Measurements from ENCODE around the gene NISCH.

The NISCH gene

DNA sequence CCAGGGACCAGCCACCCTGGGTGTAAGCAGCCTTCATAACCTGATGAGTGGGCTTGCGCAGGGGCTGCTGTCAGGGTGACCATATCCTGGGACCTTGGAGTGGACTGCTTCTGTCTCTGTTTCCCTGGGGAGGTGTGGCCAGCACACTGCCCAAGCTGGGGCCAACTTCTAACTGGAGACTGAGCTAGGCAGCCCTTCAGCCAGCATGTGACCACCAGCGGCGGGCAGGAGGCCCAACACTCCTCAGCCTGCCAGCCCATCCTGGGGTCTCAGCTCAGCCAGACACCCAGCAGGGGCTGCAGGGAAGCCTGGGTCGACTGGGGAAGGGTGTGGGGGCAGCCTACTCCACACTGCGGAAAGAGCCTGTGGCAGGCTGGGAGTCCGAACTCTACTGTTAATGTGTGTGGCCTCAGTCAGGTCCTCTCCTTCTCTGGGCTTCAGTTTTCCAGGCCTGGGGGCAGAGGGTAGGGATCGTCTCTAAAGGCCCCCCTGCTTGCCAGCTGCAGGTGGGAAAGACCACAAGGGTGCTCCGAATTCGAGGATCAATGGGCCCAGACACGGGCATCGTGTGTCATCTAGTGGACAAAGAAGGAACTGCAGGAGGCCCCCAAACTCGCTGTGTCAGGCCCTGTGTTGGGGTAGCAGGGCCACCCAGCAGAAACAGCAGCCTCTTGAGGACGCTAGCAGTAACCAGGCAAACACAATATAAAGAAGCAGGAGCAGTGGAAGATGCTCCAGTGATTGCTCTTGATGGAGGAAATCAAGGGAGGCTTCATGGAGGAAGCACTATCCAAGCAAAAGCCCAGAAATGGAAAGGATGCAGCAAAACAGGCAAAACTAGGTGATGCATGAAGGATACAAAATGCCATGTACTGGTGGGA, 8.5 kb upstream of the NISCH start:
- in situ Hi-C loops (cut with HindIII; ENCODE audit: low sequenced_read_pairs), result no loop called here

DNA sequence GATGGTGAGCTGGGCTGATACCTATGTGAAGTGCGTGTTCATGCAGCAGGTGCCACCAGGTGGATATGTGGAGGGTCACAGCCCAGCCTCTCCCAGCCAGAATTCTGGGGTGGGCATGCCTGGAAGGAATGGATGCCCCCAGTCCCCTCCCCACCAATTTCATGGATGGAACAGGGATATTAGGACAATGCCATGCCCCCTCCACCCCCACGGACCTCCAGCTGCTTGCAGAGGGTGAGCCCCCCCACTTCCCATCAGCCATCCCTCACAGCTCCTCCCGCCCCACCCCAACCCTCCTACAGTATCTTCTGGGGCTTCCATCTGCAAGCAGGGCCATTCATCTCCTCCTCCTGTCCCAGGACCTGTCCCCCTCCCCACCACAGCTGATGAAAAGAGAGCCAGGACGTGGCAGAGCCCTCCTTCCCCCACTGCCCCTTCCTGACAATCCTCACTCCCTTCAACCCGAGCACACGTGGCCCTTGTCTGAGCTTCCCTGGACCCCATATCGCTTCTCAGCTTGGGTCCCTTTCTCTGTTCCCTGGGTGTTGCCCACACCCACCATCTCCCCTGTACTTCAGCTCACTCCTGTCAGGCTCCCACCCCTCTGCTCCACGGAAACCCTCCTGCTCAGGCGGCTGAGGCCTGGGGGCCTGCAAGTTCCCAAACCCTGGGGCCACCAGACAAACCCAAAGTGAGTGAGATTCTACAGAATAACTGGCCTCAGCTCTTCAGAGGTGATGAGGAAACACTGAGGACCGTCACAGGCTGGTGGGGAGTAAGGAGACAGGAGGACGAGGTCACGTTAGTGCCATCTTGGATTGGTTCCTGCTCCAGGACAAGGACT, 7.7 kb upstream of the NISCH start:
- in situ Hi-C loops (cut with HindIII; ENCODE audit: low sequenced_read_pairs), result no loop called here

DNA sequence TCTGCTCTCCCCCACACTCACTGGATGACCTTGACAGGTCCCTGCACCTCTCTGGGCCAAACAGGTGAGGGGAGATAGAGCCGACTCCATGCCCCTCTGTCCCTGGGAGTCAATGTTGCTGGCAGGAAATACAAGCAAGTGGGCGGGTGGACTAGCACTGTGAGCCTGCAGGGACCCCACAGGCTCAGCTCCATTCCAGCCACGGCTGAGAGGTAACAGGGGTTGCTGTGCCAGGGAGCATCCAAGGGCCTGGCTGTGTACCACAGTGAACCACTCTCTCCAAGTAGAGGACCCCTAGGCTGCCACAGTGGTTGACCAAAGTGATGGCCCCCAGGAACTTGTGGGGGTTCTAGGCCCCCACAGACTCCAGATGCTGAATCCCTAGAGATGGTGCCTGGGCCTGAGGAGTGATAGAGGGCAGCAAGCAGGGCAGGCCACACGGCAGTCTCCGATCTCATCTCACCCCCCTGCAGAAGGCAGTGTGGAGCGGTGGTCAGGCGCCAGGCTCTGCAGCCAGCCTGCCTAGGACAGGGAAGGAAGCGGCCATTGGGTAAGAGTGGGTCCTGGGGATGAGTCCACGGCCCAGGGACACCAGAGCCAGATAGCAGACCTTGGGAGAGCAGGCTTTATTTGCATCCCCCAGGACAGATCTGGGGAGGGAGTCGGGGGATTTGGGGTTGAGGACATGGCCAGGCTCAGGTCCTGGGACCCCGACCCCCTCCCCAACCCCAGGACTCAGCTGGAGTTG, 4.7 kb upstream of the NISCH start:
- in situ Hi-C loops (cut with HindIII; ENCODE audit: low sequenced_read_pairs), result no loop called here

DNA sequence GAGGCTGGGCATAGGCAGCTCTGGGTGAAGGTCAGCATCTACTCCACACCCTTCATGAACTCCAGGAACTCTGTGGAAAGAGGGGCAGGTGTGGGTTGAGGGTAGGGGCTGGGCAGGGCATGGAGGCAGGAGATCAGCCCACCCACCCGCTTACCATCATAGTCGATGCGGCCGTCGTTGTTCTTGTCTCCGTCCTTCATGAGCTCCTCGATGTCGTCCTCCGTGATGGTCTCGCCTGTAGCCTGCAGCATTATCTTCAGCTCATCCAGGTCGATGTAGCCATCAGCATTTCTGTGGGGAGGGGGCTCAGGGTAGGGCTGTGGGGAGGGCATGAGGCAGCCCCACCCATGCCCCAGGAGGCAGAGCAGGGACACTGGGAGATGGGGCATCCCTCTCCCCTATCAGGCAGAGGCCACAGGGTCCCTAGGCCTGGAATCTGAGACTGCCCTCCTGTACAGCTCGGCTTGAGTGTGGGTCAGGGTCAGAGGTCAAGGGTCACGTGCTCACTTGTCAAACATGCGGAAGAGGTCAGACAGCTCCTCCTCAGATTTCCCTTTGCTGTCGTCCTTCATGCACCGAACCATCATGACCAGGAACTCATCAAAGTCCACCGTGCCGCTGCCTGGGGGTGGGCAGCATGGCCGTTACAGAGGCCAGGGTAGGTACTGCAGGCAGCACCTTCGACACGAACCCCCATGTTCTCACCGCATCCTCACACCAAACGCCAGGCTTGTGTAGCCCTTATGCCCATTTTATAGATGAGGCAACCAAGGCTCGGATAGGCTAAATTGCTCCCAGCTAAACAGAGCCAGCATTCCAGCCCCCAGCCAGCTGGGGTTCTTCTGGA, 3.9 kb upstream of the NISCH start:
- in situ Hi-C loops (cut with HindIII; ENCODE audit: low sequenced_read_pairs), result no loop called here

DNA sequence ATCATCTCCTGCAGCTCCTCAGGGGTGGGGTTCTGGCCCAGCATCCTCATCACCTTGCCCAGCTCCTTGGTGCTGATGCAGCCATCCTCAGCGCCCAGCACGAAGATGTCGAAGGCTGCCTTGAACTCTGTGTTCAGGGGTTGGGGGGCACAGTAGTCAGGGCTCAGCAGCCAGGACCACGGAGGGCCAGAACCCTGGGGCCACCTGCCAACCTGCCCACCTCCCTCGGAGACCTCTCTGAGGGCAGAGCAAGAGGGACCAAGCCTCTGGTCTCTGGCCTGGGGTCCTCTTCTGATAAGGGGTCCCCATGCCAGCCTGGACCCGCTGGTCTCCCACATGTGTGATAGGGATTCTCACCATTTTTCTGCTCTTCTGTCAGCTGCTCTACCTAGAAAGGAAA, 3.3 kb upstream of the NISCH start:
- in situ Hi-C loops (cut with HindIII; ENCODE audit: low sequenced_read_pairs), result no loop called here

DNA sequence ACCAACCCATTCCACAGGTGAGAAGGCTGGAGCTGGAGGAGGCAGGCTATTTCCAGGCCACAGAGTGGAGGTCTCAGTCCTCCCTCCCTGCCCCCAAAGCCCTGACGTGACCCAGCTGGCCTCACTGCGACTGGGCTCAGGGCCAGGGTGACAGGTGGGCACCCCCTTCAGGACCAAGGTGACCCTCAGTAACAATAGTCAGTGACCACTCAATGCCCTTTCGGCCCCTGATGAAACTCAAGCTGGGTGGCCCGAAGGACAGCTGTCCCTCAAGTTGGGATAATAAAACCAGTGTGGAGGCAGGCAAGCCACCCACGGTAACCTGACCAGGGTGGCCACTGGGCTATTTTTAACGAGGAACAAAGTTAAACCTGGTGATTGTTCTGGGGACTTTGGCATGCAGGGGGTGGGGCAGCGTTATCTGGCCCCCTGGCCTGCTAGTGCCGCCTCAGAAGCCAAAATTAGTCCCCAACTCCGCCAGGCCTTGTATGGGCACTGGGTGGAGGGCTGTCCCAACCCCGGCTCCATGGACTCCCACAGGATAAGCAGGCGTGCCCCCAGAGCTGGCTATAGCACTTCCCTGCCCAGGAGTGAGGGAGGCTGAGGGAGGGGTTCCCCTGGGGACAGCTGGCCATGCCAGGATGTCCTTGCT, 2.7 kb upstream of the NISCH start:
- in situ Hi-C loops (cut with HindIII; ENCODE audit: low sequenced_read_pairs), result no loop called here

DNA sequence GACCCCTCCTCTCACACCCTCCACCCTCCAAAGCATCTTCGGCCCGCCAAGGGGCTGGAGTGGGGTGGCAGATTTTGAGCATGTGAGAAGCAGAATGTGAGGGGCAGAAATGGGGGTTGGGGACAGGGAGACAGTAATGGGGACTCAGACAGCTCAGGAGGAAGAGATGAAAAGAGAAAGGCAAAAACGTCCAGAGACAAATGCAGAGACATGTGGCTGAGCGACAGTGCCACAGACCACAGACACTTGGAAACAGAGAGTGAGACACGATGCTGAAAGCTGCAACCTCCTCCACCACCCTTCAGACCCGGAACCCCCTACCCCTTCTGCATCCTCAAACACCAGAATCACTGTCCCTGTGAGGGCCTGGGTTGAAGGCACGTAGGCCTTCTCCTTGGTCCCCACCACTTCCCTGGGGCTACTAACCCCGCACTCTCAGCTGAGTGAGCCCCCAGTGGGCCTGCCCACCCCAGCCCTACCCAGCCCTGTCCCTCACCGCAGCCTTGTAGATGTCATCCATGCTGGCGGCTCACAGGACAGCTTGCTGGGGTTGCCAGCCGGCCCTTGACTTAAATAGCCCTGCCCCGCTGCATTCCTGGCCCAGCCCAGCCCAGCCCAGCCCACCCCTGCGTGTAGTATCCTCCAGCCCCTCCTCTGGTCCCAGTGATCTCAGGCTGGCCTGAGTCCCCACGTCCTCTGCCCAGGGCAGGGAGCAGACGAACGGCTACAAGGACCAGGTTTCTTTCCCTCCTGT, 1.7 kb upstream of the NISCH start, which contains the start of gene TNNC1:
Gene TNNC1 (minus strand): TSS at position 546 of the 754 bp plus-strand sequence. CDS start 26 bp downstream, at position 520.
- in situ Hi-C loops (cut with HindIII; ENCODE audit: low sequenced_read_pairs), result no loop called here

DNA sequence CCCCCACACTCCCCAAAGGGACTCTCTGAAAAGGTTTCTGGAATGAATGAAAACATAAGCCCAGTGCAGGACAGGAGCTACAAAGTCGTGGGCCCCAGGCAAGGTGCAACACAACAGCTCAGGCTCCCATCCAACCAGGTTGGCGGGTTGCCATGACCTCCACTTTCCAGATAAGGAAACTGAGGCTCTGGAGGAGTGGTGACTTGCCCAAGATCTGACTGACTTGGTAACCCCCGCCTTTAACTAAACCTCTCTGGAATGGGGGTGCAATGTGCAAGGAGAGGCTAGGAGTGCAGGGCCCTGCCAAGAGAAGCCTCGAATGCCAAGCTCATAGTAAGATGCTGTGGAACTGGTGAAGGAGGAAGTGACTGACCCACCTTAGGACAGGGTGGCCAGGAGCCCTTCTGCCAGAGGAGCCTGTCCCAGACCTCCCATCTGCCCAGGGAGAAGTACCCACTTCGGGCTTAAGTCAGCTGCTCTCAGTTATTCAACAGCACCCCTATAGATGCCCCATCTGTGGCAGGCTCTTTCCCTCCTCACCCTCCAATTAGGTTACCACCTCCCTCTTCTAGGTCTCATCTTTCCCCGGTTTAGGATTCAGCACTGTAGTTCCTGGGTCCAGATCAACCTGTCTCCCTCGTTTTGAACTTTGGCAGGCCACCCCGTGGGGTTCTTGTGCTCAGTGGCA, 1.0 kb upstream of the NISCH start:
- in situ Hi-C loops (cut with HindIII; ENCODE audit: low sequenced_read_pairs), result no loop called here

DNA sequence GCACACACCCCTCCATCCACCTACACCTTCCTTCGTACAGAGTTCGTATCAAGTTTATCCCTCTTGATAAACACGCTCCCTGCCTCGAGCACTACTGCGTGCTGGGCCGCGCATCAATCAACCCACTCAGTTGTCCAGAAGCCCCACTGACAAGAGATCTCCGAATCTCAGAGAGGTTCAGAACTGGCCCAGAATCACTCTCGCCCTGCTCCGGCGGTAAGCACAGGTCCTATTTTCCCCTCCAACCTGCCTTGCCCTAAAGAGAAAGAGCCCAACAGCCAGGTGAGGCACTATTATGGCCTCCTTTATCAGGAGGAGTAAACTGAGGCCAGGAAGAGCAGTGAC, 494 bp upstream of the NISCH start:
- in situ Hi-C loops (cut with HindIII; ENCODE audit: low sequenced_read_pairs), result no loop called here

DNA sequence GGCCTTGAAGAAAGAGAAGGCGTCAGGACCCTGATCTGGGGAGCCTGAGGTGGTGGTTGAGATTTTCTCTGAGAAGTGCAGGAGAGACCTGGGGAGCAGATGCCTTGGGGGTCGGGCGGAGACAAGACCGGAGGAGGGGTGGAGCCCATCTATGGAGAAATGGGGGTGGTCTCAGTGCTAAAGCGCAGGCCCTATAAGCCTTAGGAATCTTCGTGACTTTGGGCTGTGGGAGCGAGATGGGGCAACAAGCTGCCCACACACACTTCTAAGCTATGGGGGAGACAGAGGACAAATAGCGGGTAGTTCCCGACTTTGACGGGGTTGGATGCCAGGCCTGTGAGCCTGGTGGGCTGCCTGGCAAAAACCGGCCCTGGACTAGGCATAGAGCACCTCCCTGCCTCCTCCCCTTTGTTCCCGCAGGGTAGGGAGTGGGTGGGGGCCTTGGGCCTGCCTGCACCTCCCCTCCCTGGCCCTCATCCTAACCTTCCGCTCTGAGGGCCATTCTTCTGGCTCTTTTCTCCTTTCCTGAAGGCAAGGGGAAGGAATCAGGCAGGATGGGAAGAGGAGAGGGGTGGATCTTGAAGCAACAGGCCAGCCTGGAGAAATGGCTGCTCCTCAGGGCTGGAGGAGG, 880 bp downstream of the NISCH start:
- in situ Hi-C loops (cut with HindIII; ENCODE audit: low sequenced_read_pairs), result no loop called here

DNA sequence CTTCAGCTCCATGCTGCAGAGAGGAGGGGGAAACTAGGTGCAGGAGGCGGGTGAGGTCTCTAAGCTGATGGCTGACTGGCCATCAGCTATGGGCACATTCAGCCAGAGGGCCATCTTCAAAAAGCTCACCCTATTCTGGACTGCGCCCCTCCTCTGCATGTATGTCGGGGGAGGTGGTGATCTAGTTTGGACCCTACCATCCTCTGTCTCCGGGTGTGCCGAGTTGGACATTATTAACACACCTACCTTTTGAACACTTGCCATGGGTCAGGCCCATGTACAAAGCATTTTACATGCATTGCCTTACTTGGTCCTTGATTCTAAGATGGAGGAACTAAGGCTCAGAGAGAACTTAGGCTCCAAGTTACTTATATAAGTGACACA, 1.4 kb downstream of the NISCH start:
- in situ Hi-C loops (cut with HindIII; ENCODE audit: low sequenced_read_pairs), result no loop called here

DNA sequence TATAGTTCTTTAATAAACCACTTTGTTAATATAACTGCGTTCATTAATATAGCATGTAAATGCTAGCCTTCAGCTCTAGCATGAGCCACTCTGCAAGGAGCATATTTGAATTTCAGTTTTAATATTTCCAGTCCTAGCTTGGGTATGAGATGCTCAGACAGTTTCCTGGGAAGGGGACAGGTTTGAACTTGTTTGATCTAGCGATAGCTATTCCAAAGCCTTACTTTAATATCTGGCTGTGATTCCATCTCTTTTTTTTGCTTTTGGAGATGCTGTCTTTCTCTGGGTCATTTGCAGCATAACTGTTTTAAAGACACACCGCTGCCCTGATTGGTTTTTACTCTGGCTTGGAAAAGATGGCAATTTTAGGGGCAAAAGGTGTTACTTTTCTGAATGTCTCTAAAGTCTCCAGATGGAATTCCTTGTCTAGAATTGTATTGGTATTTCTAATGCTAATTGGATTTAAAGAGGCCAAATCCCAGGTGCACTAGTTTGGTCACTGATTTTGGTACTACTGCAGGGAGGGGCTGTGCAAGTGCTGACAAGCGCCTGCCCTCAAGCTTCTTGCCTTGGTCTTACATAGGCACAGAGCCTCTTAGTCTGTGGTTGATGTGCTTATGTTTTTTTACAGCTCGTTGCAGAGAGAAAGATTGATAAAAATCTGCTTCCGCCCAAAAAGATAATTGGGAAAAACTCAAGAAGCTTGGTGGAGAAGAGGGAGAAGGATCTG, 2.8 kb downstream of the NISCH start:
- in situ Hi-C loops (cut with HindIII; ENCODE audit: low sequenced_read_pairs), result no loop called here

DNA sequence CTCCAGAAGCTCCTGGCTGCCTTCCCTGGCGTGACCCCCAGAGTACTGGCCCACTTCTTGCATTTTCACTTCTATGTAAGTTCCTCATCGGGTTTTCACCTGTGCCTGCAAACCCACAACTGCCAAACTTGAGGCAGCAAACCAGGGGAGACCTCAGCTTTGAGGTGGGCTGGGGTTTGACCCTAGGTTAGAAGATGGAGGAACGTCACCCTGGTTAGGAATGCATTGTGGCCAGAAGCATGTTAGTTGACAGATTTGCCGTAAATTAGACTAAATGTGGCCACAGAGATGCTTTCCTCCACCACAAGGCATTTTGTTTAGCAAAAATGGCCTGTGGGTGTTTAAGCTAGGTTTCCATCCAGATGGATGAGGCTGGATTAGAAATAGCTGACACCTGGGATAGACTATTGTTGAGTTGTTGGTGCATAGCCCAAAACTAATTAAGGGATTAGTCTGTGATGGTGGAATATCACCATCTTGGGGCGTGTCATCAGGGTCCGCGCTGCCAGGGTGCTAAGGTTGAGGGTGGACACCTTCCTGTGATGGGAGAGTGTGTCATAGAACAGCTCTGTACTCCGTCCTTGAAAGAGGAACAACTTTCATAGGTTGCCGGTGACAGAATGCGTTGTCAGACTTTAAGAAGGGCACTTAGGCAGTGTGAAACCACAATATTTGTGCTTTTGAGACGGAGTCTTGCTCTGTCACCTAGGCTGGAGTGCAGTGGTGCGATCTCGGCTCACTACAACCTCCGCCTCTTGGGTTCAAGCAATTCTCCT, 3.6 kb downstream of the NISCH start:
- in situ Hi-C loops (cut with HindIII; ENCODE audit: low sequenced_read_pairs), result no loop called here

DNA sequence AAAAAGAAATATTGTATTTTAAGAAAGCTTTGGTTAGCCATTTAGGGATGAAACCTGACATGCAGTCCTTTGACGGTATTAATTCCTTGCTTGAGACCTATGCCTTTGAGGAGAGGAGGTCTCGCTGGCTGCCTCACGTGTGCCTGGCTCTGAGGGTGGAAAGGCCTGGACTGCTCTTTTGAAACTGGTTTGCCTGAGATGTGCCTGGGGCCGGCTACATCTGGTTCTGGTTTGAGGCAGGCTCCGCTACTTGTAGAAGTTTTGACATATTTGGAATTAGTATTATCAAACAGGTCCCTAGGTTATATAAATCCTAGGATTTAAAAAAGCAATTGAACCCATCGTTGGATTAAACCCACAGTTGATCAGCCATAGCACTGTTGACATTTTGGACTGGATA, 6.5 kb downstream of the NISCH start:
- in situ Hi-C loops (cut with HindIII; ENCODE audit: low sequenced_read_pairs), result no loop called here

DNA sequence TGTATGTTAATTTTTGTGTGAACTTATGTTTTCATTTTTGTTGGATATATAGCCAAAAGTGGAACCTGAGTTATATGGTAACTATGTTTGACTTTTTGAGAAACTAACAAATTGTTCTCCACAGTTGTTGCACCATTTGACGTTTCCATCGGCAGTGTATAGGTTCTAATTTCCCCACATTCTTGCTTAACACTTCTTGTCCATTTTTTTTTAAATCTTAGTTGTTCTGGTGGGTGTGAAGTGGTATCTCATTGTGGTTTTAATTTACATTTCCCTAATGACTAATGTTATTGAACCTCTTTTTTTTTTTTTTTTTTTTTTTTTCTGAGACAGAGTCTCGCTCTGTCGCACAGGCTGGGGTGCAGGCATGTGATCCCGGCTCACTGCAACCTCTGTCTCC, 8.0 kb downstream of the NISCH start:
- in situ Hi-C loops (cut with HindIII; ENCODE audit: low sequenced_read_pairs), result no loop called here

DNA sequence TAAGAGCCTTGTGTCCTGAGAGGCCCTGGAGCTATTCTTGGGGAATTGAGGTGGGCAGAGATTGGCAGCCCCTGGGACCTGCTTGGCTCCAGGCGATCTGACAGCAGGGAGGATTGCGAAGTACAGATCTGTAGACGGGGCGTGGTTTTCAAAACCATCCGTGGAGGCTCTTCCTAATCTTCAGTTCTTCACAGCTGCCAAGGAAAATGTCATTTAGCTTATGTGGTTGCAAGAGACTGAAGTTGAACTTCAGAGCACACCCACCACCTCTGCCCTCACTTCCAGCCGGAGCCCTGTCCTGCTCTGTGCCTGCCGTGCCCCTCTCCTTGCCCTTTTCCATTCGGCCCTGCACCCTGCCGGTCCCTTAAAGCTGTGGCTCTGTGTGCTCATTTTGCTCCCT, 12.9 kb downstream of the NISCH start:
- in situ Hi-C loops (cut with HindIII; ENCODE audit: low sequenced_read_pairs), result no loop called here

DNA sequence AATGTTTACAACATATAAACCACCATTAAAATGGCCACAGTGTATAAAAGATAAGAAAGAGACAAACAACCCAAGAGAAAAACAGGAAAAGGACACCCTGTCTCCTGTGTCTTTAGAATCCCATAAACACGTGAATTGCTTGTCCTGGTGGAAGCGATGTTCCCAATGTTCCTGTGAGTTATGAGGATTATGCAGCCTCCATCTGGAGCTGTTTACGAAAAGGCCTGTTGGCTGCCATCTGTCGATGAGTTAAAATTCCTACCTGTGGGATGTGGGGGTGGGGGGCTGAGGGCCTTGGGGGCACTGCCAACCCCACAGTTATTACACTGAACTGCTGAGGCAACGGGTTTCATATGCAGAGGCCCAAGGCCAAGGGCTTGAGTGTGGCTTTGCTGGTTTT, 13.6 kb downstream of the NISCH start:
- in situ Hi-C loops (cut with HindIII; ENCODE audit: low sequenced_read_pairs), result no loop called here
